B cell (primary cell): ENCODE results near the gene PRKCA. TPM values are rescaled to one million over a fixed set of nuclear protein-coding genes. Genes with fewer than 3 reads are reported as not detected.

Experiments
- ATAC-seq: fragments of 200-7000 bp; cut with Tn5 transposase; one replicate; pipeline ENCODE4 v1.10.0; 2021; ENCODE audit warnings: low read depth, mild to moderate bottlenecking, moderate number of reproducible peaks, moderate library complexity
- CTCF ChIA-PET: fragments of 350-600 bp; sonication (Branson Sonifier 250); formaldehyde crosslinking; loops from one replicate; lab custom pipeline; 2021; ENCODE audit warnings: antibody characterized with exemption, inconsistent platforms; lab: Charles Lee
- POLR2A ChIA-PET: fragments of 350-600 bp; sonication (Branson Sonifier 250); formaldehyde crosslinking; loops from one replicate; lab custom pipeline; 2021; ENCODE audit warnings: antibody characterized with exemption; lab: Charles Lee
- DNase-seq: peaks from one replicate; pipeline ENCODE4 v3.0.0; 2013
- H2AFZ ChIP-seq: 2 replicates; pipeline ENCODE4 v1.6.1; 2012; ENCODE audit warnings: mild to moderate bottlenecking, low read depth, low read length; ENCODE audit not compliant: insufficient read depth, poor library complexity, severe bottlenecking
- H3K27ac ChIP-seq, 2 donors: 1 replicate in 1 of 2; 2 replicates in 1 of 2; pipeline ENCODE4 v1.5.1; 2012 to 2013; ENCODE audit warnings: low read length in 2 of 2, mild to moderate bottlenecking in 2 of 2, moderate library complexity in 1 of 2
- H3K27me3 ChIP-seq, 4 experiments: fragments of 200-600 bp in 1 of 4; sonication (generic) in 1 of 4; replicated peaks in 1 of 4; 1 replicate in 2 of 4; 2 replicates in 2 of 4; pipeline versions ENCODE4 v1.6.1 to v1.7.0; 2013 to 2016; ENCODE audit warnings: low read length in 3 of 4, mild to moderate bottlenecking in 2 of 4, mixed read lengths in 1 of 4, moderate library complexity in 1 of 4; ENCODE audit not compliant: insufficient read depth in 4 of 4, control insufficient read depth in 3 of 4; ENCODE audit errors: control extremely low read depth in 1 of 4
- H3K36me3 ChIP-seq, 2 experiments: replicated peaks in 1 of 2; 1 replicate in 1 of 2; 2 replicates in 1 of 2; pipeline versions ENCODE4 v1.6.1 to v1.7.1; 2013; ENCODE audit warnings: low read length in 1 of 2; ENCODE audit not compliant: insufficient read depth in 2 of 2, control insufficient read depth in 1 of 2; ENCODE audit errors: control extremely low read depth in 1 of 2, extremely low read depth in 1 of 2
- H3K4me1 ChIP-seq, 2 donors: fragments of 200-600 bp in 1 of 2; sonication (generic) in 1 of 2; 1 replicate in 1 of 2; 2 replicates in 1 of 2; pipeline versions ENCODE4 v1.5.1 to v1.6.1; 2013 to 2017; ENCODE audit warnings: low read length in 2 of 2; ENCODE audit not compliant: control insufficient read depth in 2 of 2, insufficient read depth in 2 of 2
- H3K4me2 ChIP-seq: replicated peaks from 2 replicates; pipeline ENCODE3; 2012; ENCODE audit warnings: mild to moderate bottlenecking, low read depth, low read length; ENCODE audit not compliant: poor library complexity, severe bottlenecking
- H3K4me3 ChIP-seq, 5 experiments: fragments of 200-600 bp in 1 of 5; sonication (generic) in 1 of 5; 1 replicate in 3 of 5; 2 replicates in 2 of 5; pipeline versions ENCODE4 v1.5.1 to v1.7.0; 2011 to 2016; ENCODE audit warnings: low read length in 4 of 5, mild to moderate bottlenecking in 4 of 5, low read depth in 2 of 5, control low read depth in 1 of 5, moderate library complexity in 1 of 5; ENCODE audit not compliant: insufficient read depth in 1 of 5; ENCODE audit errors: control extremely low read depth in 1 of 5, extremely low read depth in 1 of 5
- H3K79me2 ChIP-seq: fragments of 200-600 bp; sonication (generic); one replicate; pipeline ENCODE4 v1.6.0; 2016; ENCODE audit warnings: low read length; ENCODE audit not compliant: control insufficient read depth, insufficient read depth
- H3K9ac ChIP-seq: fragments of 200-600 bp; sonication (generic); 2 replicates; pipeline ENCODE4 v1.6.1; 2017; ENCODE audit warnings: mild to moderate bottlenecking, low read length, moderate library complexity
- H3K9me3 ChIP-seq, 3 donors: one replicate each; pipeline versions ENCODE4 v1.6.1 to v1.7.1; 2013; ENCODE audit warnings: low read length in 2 of 3; ENCODE audit not compliant: control insufficient read depth in 2 of 3, insufficient read depth in 1 of 3; ENCODE audit errors: control extremely low read depth in 1 of 3
- H4K20me1 ChIP-seq: 2 replicates; pipeline ENCODE4 v1.6.0; 2012; ENCODE audit warnings: mild to moderate bottlenecking, low read length; ENCODE audit not compliant: insufficient read depth, control insufficient read depth, poor library complexity, severe bottlenecking
- H3K27ac Mint-ChIP-seq: one replicate; pipeline ENCODE4 v1.8.0; 2021; ENCODE audit warnings: mixed read lengths
- H3K27me3 Mint-ChIP-seq: one replicate; pipeline ENCODE4 v1.8.0; 2021; ENCODE audit warnings: mixed read lengths
- H3K4me1 Mint-ChIP-seq: one replicate; pipeline ENCODE4 v1.8.0; 2021; ENCODE audit warnings: mixed read lengths
- H3K4me3 Mint-ChIP-seq: one replicate; pipeline ENCODE4 v1.8.0; 2021; ENCODE audit warnings: mixed read lengths
- H3K9me3 Mint-ChIP-seq: one replicate; pipeline ENCODE4 v1.8.0; 2022; ENCODE audit warnings: mixed read lengths; ENCODE audit not compliant: insufficient read depth
- EZH2 ChIP-seq: IDR thresholded peaks from 2 replicates; pipeline ENCODE4 v1.6.1; 2012; ENCODE audit warnings: borderline replicate concordance, low read depth, mild to moderate bottlenecking, moderate library complexity, low read length; ENCODE audit not compliant: insufficient read depth, poor library complexity, severe bottlenecking
- WGBS: methylation state at CpG from one replicate; pipeline ENCODE4 v1.1.5; 2013; ENCODE audit warnings: missing lambda C conversion rate; ENCODE audit not compliant: insufficient coverage; 5-methylcytosine and 5-hydroxymethylcytosine counted together
- intact Hi-C: fragments of 100-400 bp; cut with micrococcal nuclease; formaldehyde crosslinking; loops from one replicate; pipeline ENCODE4 v1.10.0; 2022
- polyA plus RNA-seq: library from polyadenylated mRNA; depleted of rRNA; stranded (reverse); fragments of >200 nt; gene quantifications from 2 replicates; pipeline ENCODE4 v1.2.3, GENCODE V29; 2012
- total RNA-seq, 2 donors: library from RNA; stranded (reverse); fragments of 120-200 nt in 1 of 2; gene quantifications; 1 replicate in 1 of 2; 2 replicates in 1 of 2; pipeline versions ENCODE4 v1.2.3 to v1.2.4, GENCODE V29; 2013 to 2022
- TF ChIP-seq, protein P1 (sequence below): fragments of 200-600 bp; IDR thresholded peaks from one replicate; pipeline ENCODE4 v1.8.0; 2022; ENCODE audit warnings: antibody characterized with exemption, mild to moderate bottlenecking

Gene PRKCA
- total and polyA plus RNA-seq, 2 donors (not counting 1 experiment from before 2014, with no cell fraction given), result 0.33 to 7.7 TPM

DNA sequence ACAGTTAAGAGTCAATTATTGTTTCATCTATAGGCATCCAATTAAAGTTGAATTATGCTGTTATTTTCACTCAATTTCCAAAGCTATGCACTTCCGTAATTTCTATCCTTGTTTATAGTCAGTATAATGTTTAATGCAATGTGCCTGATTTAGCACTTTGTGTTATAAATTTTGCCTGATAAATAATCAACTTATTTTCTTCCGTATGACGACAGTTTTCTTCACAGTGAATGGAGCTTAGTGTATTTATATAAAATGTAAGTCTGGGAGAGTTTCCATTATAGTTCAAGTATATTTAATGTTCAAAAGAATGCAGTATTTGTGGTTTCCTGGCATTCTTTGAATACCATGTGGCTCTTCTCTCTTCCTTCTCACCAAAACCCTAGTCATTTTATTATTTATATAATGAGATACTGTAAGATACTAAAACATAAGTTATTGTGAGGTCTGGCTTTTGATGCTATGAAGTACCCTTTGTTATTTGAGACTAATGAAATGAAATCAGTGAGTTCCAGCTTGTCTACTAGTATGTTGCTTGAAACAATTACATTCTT lies 240.6 kb downstream of the PRKCA start:
- POLR2A ChIA-PET, result no interaction called here
- ATAC-seq (no peak), DNase-seq (no peak)
- Histone ChIP-seq H3K4me2 (no peak overlapping the region), H3K4me3 (no peak overlapping the region), H3K27me3 (no peaks in the 10 kb centered on the region), H3K36me3 (no peaks in the 10 kb centered on the region), H3K4me1 (no peaks in the 10 kb centered on the region), H3K79me2 (no peaks in the 10 kb centered on the region), H3K27ac (no peak overlapping the region), H3K9ac (no peak overlapping the region), H2AFZ (no peak overlapping the region), H3K9me3 (no peaks in the 10 kb centered on the region), H4K20me1 (no peaks in the 10 kb centered on the region)
- H3K9me3 Mint-ChIP-seq, result peaks cover 4% of the 10 kb centered on the region
- peaks cover 6% of the 10 kb centered on the region for H3K27me3 Mint-ChIP-seq
- peaks cover 5% of the 10 kb centered on the region for H3K4me1 Mint-ChIP-seq
- TF ChIP-seq, protein P1, sequence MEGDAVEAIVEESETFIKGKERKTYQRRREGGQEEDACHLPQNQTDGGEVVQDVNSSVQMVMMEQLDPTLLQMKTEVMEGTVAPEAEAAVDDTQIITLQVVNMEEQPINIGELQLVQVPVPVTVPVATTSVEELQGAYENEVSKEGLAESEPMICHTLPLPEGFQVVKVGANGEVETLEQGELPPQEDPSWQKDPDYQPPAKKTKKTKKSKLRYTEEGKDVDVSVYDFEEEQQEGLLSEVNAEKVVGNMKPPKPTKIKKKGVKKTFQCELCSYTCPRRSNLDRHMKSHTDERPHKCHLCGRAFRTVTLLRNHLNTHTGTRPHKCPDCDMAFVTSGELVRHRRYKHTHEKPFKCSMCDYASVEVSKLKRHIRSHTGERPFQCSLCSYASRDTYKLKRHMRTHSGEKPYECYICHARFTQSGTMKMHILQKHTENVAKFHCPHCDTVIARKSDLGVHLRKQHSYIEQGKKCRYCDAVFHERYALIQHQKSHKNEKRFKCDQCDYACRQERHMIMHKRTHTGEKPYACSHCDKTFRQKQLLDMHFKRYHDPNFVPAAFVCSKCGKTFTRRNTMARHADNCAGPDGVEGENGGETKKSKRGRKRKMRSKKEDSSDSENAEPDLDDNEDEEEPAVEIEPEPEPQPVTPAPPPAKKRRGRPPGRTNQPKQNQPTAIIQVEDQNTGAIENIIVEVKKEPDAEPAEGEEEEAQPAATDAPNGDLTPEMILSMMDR, result no peak
- no peak for TF ChIP-seq EZH2
- no peak overlapping the region for H3K27ac Mint-ChIP-seq
- no peak overlapping the region for H3K4me3 Mint-ChIP-seq
- CTCF ChIA-PET, result no interaction called here
- intact Hi-C loops, result no loop called here
- no CpG with 5 or more reads among the region's 3 CpGs for WGBS

DNA sequence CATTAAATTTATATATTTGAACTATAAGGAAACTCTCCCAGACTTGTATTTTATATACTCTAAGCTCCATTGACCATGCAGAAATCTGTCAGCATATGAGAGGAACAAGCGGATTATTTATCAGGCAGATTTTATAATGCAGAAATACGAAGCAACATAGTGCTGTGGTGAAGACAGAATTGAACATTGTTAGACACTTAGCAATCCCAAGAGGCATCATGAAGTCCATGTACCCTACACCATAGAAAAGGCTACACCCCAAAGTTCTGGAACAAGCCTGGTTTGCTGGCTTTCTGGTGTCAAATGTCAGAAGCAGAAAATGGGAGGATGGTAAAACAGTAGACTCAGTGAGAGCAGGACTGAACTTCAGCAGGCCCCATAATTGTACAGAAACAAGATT lies 241.1 kb downstream of the PRKCA start:
- H3K4me2 ChIP-seq, result no peak overlapping the region
- no peaks in the 10 kb centered on the region for H3K36me3 ChIP-seq
- H4K20me1 ChIP-seq, result no peaks in the 10 kb centered on the region
- H2AFZ ChIP-seq, result no peak overlapping the region
- H3K9me3 ChIP-seq, result no peaks in the 10 kb centered on the region
- POLR2A ChIA-PET, result no interaction called here
- intact Hi-C loops, result no loop called here
- CTCF ChIA-PET, result no interaction called here
- no CpG with 5 or more reads among the region's 2 CpGs for WGBS
- TF ChIP-seq EZH2, result no peak
- TF ChIP-seq, protein P1, result no peak
- H3K79me2 ChIP-seq, result no peaks in the 10 kb centered on the region
- peaks cover 6% of the 10 kb centered on the region for H3K27me3 Mint-ChIP-seq
- no peak overlapping the region for H3K9ac ChIP-seq
- H3K4me3 Mint-ChIP-seq, result no peak overlapping the region
- H3K4me3 ChIP-seq, result no peak overlapping the region
- H3K4me1 ChIP-seq, result no peaks in the 10 kb centered on the region
- ATAC-seq (no peak), DNase-seq (no peak)
- H3K9me3 Mint-ChIP-seq, result peaks cover 4% of the 10 kb centered on the region
- no peak overlapping the region for H3K27ac ChIP-seq
- H3K27ac Mint-ChIP-seq, result no peak overlapping the region
- H3K27me3 ChIP-seq, result peaks cover 0 to 3% (median 0%) of the 10 kb centered on the region in 4 experiments
- H3K4me1 Mint-ChIP-seq, result peaks cover 5% of the 10 kb centered on the region
